Upper lobe of left lung (tissue), 4 donors: Measurements from ENCODE around the gene PTPRR.

Experiments
- EP300 ChIP-seq, 4 donors: sonication (generic); formaldehyde crosslinking; IDR thresholded peaks; one replicate each; pipeline ENCODE4 v1.5.1; 2017; ENCODE audit warnings: antibody characterized with exemption in 4 of 4, control low read depth in 2 of 4
- POLR2A ChIP-seq, 4 donors: fragments of 450-650 bp; IDR thresholded peaks; one replicate each; pipeline ENCODE4 v1.5.1; 2016 to 2017; ENCODE audit warnings: antibody characterized with exemption in 4 of 4, mild to moderate bottlenecking in 2 of 4
- TF ChIP-seq, protein P1 (sequence below), 6 experiments: fragments of 450-650 bp in 4 of 6; fragments of 200-600 bp in 2 of 6; sonication (generic) in 2 of 6; IDR thresholded peaks; one replicate each; pipeline ENCODE4 v1.5.1; 2016 to 2019; ENCODE audit warnings: antibody characterized with exemption in 6 of 6

DNA sequence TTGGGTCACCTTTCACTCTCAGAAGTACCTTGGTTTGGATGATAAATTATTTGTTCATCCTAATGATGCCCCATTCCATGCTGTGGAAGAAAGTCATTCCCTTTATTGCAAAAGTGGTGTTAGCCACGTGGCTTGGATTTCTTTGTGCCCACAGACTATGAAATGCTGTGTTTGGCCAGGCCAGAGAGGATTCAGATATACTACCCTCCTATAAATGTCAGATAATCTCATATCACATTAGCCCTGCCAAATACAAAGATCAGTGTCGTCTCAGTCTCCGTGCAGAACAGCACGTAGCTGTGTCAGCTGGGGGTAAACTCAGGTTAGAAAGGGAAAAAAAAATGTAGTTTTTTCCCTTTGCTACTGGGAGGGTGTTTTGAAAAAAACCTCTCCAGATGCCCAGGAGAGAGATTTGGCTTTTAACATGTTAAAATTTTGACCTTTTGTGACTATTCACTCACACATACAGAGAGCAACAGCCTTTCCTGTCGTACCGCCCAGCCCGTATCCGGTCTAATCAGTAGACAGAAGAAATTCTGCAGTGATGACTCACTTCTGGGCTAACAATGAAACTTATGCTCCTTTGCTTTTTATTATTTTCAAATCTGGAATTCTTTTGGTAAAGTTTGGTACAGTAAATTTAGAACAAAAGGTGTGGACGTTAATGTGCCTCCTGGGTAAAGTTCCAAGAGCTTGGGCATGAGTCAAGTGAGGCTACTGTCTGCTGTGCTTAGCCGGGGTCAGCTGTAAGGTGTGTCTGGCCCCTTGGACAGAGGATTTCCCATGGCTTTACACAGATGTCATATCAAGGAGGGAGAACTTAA, 274.8 kb downstream of the PTPRR start:
- TF ChIP-seq, protein P1, sequence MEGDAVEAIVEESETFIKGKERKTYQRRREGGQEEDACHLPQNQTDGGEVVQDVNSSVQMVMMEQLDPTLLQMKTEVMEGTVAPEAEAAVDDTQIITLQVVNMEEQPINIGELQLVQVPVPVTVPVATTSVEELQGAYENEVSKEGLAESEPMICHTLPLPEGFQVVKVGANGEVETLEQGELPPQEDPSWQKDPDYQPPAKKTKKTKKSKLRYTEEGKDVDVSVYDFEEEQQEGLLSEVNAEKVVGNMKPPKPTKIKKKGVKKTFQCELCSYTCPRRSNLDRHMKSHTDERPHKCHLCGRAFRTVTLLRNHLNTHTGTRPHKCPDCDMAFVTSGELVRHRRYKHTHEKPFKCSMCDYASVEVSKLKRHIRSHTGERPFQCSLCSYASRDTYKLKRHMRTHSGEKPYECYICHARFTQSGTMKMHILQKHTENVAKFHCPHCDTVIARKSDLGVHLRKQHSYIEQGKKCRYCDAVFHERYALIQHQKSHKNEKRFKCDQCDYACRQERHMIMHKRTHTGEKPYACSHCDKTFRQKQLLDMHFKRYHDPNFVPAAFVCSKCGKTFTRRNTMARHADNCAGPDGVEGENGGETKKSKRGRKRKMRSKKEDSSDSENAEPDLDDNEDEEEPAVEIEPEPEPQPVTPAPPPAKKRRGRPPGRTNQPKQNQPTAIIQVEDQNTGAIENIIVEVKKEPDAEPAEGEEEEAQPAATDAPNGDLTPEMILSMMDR (IDR thresholded peaks at IDR 0.05), result no peak
- TF ChIP-seq POLR2A (IDR thresholded peaks at IDR 0.05) (no peak), EP300 (IDR thresholded peaks at IDR 0.05) (peak in 2 of 4 donors; percentile 54 to 84)
